Dendritic cell treated with granulocyte-macrophage colony-stimulating factor and Interleukin-4, amounts not matched to agents 40 ng/mL and 50 ng/mL, for 4 days (primary cell): ENCODE results near the gene SLC9A8.

Experiments used
- H3K27ac Mint-ChIP-seq: one replicate; pipeline ENCODE4 v1.8.0; 2022; ENCODE audit warnings: mild to moderate bottlenecking, mixed read lengths
- H3K27me3 Mint-ChIP-seq: one replicate; pipeline ENCODE4 v1.8.0; 2022; ENCODE audit warnings: mild to moderate bottlenecking, mixed read lengths
- H3K36me3 Mint-ChIP-seq: one replicate; pipeline ENCODE4 v1.8.0; 2022; ENCODE audit warnings: low read depth, mixed read lengths
- H3K4me1 Mint-ChIP-seq: one replicate; pipeline ENCODE4 v1.8.0; 2022; ENCODE audit warnings: low read depth, mixed read lengths
- H3K4me3 Mint-ChIP-seq: one replicate; pipeline ENCODE4 v1.8.0; 2022; ENCODE audit warnings: mild to moderate bottlenecking, moderate library complexity, mixed read lengths
- H3K9me3 Mint-ChIP-seq: one replicate; pipeline ENCODE4 v1.8.0; 2022; ENCODE audit warnings: mixed read lengths
- intact Hi-C: fragments of 100-400 bp; cut with micrococcal nuclease; formaldehyde crosslinking; loops from one replicate; pipeline ENCODE4 v1.15.0; 2022

Gene SLC9A8

DNA sequence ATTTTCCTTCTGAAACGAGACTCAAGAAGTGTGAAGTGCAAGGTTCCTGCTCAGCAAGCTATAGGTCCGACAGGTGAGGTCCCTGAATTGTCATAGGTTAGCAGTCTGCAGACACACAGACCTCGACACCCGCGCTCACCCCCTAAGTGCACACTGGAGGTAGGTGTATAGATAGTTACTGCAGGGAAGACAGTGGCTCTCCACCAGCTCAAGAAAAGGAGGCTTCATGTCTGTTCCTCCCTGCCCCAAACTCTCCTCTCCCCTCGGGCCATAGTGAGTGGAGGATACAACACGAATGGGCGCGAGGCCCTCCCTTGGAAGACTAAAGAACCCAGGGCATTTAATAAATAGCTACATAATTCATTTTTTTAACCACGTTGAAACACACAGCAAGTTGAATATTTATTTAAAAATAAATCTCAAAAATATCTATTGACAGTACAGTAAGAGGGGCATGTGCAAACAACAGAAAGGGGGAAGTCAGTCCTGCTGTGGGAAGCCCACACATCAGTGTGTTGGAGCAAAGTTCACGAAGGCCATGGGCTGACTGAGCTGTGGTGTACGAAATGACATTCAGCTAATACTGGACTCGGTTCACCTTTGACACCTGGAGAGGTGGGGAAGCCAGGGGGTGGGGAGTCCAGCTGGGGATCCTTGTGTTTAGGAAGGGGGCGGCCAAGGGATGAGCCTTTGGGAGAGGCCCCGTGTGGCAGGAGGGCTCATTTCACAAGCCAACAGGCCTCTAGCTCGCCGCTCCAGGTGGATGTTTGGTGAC, 92.0 kb downstream of the SLC9A8 start:
- peaks cover 73% of the 10 kb centered on the region for H3K36me3 Mint-ChIP-seq

DNA sequence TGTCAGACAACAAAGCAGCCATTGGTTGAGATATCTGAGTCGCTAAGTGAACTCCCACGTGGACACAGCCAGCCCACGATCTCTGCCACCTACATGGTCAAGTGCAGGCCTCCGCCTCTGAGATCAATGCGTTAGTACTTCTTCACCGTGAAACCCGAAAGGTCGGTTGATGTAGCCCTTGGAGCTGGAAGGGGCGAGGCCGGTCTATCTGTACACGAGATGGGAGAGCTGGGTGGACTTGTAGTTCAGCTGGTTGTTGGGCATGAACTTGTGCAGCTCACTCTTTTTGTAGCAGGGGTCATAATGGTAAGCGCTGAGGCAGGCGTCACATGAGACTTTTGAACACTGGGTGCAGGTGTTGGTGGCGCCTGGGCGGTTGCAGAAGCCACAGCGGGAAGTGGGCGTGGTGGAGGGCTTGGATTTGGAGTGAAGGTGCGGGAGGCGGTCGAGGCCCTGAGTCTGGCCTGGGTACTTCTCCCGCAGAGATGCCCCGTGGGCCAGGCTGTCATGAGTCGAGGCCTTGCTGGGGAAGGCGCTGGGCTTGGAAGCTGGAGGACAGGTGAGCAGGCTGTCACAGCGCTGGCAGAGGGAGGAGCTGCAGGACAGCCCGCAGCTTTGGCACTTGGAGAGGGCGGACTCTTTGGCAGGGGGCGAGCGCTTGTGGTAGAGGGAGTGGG, 92.9 kb downstream of the SLC9A8 start:
- intact Hi-C loops: no loop called here
- Mint-ChIP-seq H3K27ac (no peak overlapping the region), H3K27me3 (no peaks in the 10 kb centered on the region), H3K4me3 (no peak overlapping the region), H3K9me3 (no peaks in the 10 kb centered on the region), H3K4me1 (peaks cover 4% of the 10 kb centered on the region), H3K36me3 (peaks cover 82% of the 10 kb centered on the region)

More for the DNA sequence above, 92.0 kb downstream of the SLC9A8 start:
- Mint-ChIP-seq H3K9me3 (no peaks in the 10 kb centered on the region), H3K4me3 (no peak overlapping the region), H3K27me3 (no peaks in the 10 kb centered on the region), H3K27ac (no peak overlapping the region), H3K4me1 (no peaks in the 10 kb centered on the region)
- intact Hi-C loops: no loop called here

DNA sequence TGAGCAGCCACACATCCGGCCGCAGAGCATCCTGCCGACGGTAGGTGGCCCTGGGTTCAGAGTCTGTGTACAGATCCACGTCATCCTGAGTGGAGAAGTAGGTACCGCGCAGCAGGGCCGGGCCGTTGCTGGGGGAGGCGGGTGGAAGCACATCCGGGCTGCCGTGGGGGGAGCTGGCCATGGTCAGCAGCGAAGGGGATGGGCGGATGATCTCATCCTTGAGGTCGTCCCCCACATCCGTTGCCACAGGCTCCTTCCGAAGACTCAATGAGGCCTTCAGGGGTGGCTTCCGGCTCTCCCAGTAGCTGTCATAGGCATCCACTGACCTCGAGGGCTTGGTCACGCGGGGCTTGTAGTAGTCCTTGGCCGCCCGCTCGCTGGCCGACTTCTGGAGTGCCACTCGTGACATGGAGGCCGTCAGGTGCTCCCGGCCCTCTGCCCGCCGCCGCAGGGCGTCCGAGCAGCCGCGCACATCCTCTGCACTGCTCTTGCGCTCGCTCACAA, 93.5 kb downstream of the SLC9A8 start:
- Mint-ChIP-seq H3K9me3 (no peaks in the 10 kb centered on the region), H3K36me3 (peaks cover 88% of the 10 kb centered on the region), H3K4me1 (peaks cover 10% of the 10 kb centered on the region), H3K27me3 (no peaks in the 10 kb centered on the region), H3K27ac (no peak overlapping the region), H3K4me3 (no peak overlapping the region)
- intact Hi-C loops: no loop called here

DNA sequence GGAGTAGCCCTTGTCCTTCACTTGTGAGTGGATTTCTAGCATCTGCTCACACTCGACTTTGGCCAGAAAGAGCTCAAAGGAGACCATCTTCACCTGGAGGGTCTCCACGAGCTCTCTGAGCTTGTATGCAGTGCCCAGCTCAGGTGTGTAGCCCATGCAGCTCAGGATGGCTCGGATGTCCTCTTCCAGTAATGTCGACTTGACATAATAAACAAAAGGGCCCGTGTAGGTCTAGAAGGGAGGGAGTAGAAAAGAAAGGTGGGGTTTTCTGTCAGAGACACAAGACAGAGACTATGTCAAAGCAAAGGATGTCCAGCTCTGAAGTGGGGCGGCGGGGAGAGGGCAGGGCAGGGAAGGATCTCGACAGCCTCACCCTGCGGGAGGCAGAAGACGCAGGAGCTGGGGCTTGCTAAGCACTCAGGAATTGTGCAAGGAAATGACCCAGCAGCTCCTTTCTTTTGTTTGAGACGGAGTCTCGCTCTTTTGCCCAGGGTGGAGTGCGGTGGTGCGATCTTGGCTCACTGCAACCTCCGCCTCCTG, 94.1 kb downstream of the SLC9A8 start:
- Mint-ChIP-seq H3K36me3 (peaks cover 91% of the 10 kb centered on the region), H3K27me3 (no peaks in the 10 kb centered on the region), H3K27ac (no peak overlapping the region), H3K4me1 (peaks cover 11% of the 10 kb centered on the region), H3K9me3 (no peaks in the 10 kb centered on the region), H3K4me3 (no peak overlapping the region)
- intact Hi-C loops: no loop called here

DNA sequence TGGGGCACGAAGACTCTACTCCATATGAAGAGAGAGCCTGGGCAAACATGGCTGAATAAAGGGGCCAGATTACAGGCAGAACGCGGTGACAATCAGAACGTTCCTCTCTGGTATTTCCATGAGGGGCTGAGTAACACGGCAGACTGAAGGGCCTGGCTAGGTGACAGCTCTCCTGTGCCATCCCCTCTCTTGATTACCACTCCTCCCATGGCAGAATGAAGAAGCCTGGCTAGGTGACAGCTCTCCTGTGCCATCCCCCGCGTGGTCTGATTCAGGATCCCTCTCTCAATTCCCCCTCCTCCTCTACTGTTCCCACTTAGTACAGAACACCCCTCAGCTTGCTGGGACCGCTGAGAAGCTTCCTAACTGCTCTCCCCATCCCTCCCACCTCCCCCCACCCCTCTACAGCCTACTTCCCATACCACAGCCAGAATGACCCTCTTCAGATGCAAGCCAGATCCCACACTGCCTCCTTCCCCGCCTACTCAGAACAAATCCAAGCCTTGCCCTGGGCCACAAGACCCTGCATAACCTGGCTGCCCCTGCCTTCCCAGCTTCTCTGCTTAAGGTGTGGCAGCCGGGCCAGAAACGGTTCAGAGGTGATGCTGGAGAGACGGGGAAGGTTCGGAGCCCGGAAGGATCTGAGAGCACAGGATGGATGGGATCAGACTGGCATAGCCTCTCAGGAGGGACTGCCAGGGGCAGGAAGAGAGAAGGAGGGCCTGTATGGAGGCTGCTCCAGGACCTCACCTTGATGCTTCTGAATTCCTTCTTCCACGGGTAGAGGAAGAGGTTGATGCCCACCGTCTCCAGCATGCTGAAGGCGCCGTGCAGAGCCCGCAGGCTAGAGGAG, 95.0 kb downstream of the SLC9A8 start:
- H3K27ac Mint-ChIP-seq: no peak overlapping the region
- H3K4me1 Mint-ChIP-seq: peaks cover 14% of the 10 kb centered on the region
- H3K9me3 Mint-ChIP-seq: no peaks in the 10 kb centered on the region
- H3K4me3 Mint-ChIP-seq: no peak overlapping the region
- H3K27me3 Mint-ChIP-seq: no peaks in the 10 kb centered on the region
- intact Hi-C loops: no loop called here
- peaks cover 88% of the 10 kb centered on the region for H3K36me3 Mint-ChIP-seq

DNA sequence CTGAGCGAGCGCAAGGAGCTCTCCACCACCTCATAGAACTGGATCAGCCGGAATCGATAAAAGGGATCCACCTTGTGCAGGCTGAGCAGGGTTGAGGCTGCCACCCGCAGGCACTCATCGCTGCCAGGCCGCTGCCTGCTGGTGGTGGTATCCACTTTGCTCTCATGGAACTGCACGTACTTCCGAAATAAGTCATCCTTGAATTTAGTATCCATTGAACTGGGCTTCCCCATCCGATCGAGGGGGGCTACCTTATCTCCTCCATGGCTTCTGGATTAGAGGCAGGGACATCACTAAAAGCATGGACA, 95.6 kb downstream of the SLC9A8 start:
- Mint-ChIP-seq H3K27me3 (no peaks in the 10 kb centered on the region), H3K4me3 (no peak overlapping the region), H3K36me3 (peaks cover 82% of the 10 kb centered on the region), H3K27ac (no peak overlapping the region), H3K4me1 (peaks cover 20% of the 10 kb centered on the region), H3K9me3 (no peaks in the 10 kb centered on the region)
- intact Hi-C loops: no loop called here

DNA sequence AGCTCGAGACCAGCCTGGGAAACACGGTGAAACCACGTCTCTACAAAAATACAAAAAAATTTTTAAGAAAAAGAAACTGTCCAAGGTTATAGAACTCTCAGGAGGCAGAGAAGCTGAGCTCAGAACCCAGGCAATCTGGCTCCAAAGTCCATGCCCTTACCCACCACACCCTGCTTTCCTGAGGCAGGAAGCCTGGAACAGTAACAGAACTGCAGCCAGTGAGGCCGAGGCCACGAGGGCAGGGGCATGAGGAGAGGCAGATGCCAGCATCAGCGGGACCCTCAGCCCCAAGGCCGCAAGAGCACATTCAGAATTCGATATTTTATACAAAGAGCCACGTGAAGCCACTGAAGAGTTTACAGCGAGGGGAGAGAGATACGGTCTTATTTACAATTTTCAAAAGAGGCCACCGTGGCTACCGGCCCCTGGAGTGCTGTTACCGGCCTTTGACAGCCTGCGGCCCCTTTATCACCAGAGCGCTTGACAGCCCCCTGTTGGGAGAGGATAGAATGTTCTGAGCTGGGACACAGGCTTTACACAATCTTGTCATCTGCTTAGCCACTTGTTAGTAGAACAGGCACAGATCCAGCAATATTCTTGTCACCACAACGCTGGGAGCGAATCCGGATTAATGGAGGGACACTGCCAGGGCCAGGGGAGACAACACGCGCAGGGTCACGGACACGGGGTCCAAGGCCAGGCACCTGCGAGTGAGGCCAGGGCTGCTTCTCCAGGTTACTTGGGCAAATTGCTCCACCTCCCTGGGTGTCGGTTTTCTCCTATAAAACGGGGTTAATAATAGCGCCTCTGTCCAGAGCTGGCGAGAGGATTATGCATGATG, 97.1 kb downstream of the SLC9A8 start:
- peaks cover 34% of the 10 kb centered on the region for H3K4me1 Mint-ChIP-seq
- no peak overlapping the region for H3K4me3 Mint-ChIP-seq
- no peak overlapping the region for H3K27ac Mint-ChIP-seq
- H3K36me3 Mint-ChIP-seq: peaks cover 67% of the 10 kb centered on the region
- H3K9me3 Mint-ChIP-seq: no peaks in the 10 kb centered on the region
- intact Hi-C loops: no loop called here
- no peaks in the 10 kb centered on the region for H3K27me3 Mint-ChIP-seq

DNA sequence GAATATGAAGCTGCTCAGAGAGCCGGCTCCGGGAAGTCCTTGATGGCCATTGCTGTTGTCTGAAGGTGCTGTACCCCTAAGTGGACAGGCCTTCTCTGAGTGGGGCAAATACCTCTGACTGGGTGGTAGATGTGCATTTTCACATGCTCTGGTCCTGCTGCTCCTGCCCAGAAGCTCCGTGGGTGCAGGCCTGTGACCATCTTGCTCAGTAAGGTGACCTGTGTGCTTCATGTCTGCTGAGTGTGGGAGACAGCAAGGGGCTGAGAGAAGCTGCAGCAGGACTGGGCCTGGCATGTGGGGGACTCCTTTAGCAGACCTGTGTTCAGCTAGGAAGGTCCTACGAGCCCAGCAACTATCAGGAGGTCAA, 97.7 kb downstream of the SLC9A8 start:
- Mint-ChIP-seq H3K4me3 (no peak overlapping the region), H3K27ac (no peak overlapping the region), H3K9me3 (no peaks in the 10 kb centered on the region), H3K27me3 (no peaks in the 10 kb centered on the region), H3K36me3 (peaks cover 67% of the 10 kb centered on the region), H3K4me1 (peaks cover 36% of the 10 kb centered on the region)
- intact Hi-C loops: no loop called here

DNA sequence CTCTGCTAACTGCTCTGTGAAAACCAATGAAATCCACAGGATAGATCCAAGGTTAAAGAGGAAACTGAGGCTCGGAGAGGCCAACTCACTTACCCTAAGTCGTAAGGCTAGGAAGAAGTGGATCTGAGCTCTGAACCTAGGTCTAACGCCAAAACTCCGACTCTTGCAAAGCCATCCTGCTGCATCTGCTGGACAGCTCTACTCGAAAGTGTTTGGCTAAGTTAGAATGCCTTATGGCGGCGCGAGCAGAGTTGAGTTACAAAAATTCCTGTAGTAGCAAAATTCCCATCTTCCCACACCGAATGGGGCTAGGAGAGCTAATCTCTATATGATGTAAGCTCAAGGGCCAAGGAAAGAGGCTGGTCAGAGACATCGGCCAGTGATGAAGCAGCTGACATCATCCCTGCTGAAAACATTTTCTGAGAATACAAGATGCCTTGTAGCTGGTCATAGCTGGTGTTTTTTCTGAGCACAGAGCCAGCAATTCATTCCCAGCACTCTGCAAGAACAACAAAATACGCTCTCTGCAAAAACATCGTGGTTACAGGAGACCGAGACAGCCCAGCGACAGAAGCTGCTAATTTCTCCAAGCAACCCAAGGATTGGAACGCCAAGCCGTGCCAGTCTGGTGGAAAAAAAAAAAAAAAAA, 100.9 kb downstream of the SLC9A8 start:
- no peaks in the 10 kb centered on the region for H3K27me3 Mint-ChIP-seq
- H3K27ac Mint-ChIP-seq: no peak overlapping the region
- peaks cover 41% of the 10 kb centered on the region for H3K36me3 Mint-ChIP-seq
- no peak overlapping the region for H3K4me3 Mint-ChIP-seq
- intact Hi-C loops: loop anchor here (2.0 kb wide), 1 partner anchor 23 kb away; the partner anchor contains the start of gene RNF114
- no peaks in the 10 kb centered on the region for H3K9me3 Mint-ChIP-seq
- peaks cover 56% of the 10 kb centered on the region for H3K4me1 Mint-ChIP-seq

DNA sequence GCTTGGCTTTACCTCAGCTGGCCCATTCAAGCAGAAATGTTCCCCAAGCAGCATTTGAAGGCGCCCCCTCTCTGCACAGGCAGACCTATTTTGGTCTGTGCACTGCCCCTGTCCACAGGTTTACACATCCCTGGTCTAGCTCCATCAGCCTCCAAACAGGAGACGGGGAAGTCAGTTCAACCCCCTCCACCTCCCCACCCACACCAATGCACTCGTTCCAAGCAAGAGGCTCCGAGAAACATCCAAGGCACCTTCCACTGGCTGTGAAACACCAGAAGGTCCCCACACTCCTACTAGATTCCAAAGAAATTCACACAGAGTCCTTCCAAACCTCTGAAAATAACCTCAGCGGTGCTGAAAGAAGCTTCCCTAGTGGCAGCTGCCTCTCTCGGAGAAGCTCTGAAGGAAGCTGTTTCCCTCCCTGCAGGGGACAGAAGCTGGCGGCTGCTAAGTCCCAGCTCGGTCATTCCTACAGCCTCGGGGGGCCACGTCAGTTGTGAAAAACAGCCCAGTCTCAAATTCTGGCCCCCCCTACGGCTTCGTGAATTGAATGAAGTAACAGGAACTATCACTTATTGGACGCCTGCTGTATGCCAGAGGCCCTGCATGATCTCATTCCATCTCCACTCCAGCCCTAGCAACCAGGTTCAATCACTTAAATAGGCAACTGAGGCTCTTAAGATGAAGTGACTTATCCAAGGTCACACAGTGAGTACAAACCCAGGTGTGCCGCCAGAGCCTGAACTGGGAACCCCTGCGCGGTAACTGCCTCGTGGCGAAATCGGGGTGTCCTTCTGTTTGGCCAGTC, 101.9 kb downstream of the SLC9A8 start:
- intact Hi-C loops: loop anchor here (2.0 kb wide), 1 partner anchor 22 kb away; the partner anchor contains the start of gene RNF114

DNA sequence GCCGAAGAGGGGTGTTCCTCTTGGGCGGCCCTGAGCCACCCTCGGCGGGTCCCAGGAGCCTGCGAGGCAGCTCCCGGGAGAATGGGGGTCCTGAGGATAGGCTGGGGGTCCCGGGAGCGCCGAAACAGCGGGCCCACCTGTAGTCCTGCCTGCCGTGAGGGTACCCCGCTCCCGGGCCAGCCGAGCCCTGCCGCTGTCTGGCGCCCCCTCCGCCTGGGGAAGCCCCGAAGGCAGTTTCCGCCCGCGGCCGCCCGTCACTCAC, 102.4 kb downstream of the SLC9A8 start:
- Mint-ChIP-seq H3K4me3 (peak overlapping the region; percentile 98), H3K36me3 (peaks cover 26% of the 10 kb centered on the region), H3K27me3 (no peaks in the 10 kb centered on the region), H3K4me1 (peaks cover 59% of the 10 kb centered on the region), H3K9me3 (no peaks in the 10 kb centered on the region), H3K27ac (peak overlapping the region; percentile 99)
- intact Hi-C loops: loop anchor here (2.0 kb wide), 1 partner anchor 22 kb away; the partner anchor contains the start of gene RNF114

More for the DNA sequence above, 101.9 kb downstream of the SLC9A8 start:
- H3K9me3 Mint-ChIP-seq: no peaks in the 10 kb centered on the region
- no peaks in the 10 kb centered on the region for H3K27me3 Mint-ChIP-seq
- peak overlapping the region; percentile 99 for H3K27ac Mint-ChIP-seq
- peaks cover 31% of the 10 kb centered on the region for H3K36me3 Mint-ChIP-seq
- peak overlapping the region; percentile 98 for H3K4me3 Mint-ChIP-seq
- H3K4me1 Mint-ChIP-seq: peaks cover 59% of the 10 kb centered on the region

DNA sequence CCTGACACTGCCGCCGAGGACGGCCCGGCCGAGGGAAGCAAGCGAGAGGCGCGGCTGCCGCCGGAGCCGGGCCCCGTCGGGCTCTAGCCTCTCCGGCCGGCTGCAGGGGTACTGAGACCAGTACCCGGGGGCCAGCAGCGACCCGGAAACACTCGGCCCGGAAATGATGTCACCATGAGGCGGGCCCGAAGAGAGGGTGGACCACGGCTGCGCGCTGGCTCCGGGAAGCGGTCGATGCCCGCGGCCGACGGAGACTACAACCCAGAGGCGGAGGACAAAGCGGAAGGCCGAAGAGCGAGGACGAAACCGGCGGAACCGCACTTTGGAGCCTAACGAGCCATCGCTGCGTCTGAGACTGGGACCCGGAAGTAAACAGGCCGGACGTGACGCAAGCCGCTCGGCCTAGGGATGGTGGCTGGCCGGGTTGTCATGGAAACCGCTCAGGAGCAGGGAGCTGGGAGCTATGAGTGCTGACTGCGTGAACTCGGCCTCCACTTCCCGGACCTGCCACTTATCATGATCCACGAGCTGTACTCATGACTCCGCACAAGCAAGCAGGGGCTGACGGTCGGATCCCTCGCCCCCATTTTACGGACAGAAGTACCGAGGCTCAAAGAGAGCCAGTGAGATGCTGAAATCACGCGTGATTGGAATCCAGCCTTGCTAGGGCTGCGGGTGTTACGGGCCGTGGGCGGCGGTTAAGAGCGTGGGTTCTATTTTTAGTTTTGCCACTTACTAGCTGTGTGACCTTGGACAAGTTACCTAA, 102.9 kb downstream of the SLC9A8 start, which contains the start of gene SPATA2:
TSS of gene SPATA2 (minus strand) at position 150 of the 766 bp plus-strand sequence. CDS start 7,039 bp downstream, outside the sequence.
- peaks cover 21% of the 10 kb centered on the region for H3K36me3 Mint-ChIP-seq
- peaks cover 55% of the 10 kb centered on the region for H3K4me1 Mint-ChIP-seq
- peak within 1 kb of the TSS; percentile 98 for H3K4me3 Mint-ChIP-seq
- H3K27ac Mint-ChIP-seq: peak within 1 kb of the TSS; percentile 99
- intact Hi-C loops: loop anchor here (2.0 kb wide), 1 partner anchor 21 kb away; the partner anchor contains the start of gene RNF114
- no peaks in the 10 kb centered on the region for H3K9me3 Mint-ChIP-seq
- no peaks in the 10 kb centered on the region for H3K27me3 Mint-ChIP-seq
